NCI-H524 treated with DMSO at 0.1 percent for 48 hours (cell line): Measurements from ENCODE around the gene RBMS1.

Experiments
- DNase-seq: peaks from one replicate; lab custom pipeline; 2025; lab: John Stamatoyannopoulos, UW

Gene RBMS1

DNA sequence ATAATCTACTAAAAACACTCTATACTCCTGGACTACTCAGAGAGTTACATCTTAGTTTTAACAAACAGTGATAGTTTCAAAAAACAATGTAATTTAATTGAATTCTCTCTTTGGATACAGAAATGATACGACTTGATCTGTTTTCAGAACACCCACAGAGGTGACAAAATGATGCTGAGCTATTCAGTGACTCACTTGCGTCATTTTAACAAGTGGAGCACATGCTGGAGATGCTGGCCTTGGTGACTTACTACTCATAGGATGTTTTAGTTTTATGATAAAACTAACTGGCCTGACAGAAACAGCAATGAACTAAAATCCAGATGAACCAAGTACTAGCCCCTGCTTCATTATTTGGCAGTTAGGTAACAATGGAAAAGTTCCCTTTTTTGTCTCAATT lies 192.2 kb downstream of the RBMS1 start:
- no peak for DNase-seq

DNA sequence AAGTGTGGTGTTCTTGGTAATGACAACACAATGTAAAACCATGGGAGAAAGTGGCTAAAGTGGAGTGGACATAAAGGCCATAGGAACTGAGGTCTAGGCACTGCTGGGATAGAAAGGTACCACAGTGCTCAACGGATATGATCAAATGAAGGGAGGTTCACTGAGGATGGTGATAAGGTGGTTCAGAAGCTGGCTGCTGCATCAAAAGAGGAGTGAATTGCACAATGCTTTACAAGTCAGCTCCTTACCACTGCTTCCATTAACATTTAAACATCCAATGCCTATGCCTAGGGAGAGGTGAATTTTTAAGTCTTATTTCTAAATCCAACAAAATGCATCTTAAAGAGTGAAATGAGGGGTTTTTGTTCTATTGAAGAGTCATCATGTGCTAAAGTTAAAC lies 193.4 kb downstream of the RBMS1 start:
- no peak for DNase-seq

DNA sequence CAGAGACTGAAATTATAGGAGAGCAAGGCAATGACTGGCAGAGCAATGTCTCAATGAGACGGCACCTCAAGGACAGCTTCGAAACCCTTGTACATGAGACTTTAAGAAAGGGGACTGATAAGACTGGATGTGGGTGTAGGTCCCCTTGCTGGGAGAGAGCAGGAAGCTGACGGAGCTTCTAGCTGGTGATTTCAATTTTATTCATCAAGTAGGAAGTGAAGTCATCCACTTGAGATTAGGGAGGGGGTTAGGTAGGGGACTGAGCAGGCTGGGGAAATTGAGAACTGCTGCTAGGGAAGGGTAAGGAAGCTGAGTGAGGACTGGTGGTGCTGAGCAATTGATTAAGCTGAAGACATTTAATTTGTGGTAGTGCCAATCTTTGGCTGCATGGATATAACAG lies 194.1 kb downstream of the RBMS1 start:
- no peak for DNase-seq

DNA sequence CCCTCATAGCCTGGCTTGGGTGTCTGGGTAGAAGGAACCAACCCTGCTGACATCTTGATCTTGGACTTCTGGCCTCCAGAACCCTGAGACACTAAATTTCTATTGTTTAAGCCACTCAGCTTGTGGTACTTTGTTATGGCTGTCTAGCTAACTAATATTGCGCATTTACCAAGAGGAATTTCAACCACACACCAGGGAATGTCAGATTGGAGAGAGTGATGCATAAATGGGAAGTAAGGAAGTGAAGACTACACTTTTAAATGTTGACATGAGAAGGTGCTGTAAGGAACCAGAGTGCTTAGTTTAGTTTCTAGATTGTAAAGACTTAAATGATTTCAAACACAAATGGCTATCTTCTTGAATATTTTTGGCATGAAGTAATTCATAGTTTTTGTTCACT lies 194.6 kb downstream of the RBMS1 start:
- DNase-seq: no peak

DNA sequence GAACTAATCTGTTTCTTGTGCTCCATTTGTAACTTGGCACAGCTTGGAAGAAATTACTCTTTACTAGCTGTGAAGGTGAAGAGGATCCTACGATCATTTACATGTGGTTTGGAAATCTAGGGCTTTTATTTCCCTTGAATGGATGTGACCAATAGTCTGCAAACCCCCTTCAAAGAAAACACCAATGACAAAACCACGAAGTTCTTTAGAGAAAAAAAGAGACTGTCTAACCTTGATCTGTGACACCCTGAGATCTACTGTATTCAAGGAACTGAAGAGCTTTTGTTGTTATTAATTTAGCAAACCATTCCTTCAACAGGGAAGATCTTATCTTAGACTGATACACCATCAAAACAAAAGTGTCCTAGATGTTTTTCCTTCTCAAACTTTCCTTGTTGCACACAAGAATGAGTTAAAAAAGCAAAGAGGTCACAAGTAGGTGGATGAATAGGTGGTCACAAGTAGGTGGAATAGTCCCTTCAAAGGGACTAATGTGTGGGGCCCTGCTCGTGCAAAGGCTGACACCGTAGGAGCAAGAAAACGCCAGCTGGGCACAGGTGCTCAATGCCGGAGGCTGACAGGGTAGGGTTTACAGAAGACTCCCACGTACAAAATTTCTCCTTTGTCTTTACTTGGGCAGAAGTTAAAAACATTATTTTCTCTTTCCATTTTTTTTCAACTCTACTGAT lies 197.9 kb downstream of the RBMS1 start:
- no peak for DNase-seq

DNA sequence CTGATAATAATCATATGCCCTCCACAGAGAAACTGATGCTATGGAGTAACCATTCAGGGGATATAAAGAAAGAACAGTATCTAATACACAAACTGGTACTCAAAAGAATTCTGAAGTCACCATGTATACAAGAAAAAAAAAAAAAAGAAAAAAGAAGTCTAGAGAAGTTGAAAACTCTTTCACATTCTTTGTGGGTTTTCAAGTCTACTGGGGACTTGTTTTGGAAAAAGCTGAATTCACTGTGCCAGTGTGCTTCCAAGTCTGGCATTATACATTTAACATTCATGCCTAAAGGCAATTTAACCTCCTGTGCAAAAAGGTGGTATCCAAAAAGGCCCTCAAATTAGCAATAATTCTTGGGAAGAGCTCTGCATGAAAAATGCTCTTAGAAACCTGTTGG lies 198.7 kb downstream of the RBMS1 start:
- DNase-seq: no peak

DNA sequence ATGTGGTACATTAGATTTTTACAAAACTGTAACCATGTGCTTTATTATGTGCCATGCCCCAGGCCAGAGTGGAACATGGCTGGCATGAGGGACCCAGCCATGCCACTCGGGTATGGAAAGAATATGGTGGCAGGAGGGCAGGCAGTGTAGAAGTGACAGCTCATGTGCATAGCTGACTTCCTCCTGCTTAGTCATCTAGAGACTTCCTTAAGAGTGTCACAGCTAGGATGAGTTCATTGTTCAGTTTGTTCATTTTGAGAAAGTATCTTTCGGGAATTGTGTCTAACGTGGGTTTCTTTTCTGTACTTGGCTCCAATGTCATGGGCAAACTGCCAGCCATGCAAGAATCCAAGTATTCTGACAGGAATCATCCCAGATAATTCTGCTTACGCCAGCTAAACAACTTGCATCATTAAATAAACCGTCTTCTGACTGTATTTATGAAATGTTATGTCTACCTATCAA lies 199.2 kb downstream of the RBMS1 start:
- no peak for DNase-seq

DNA sequence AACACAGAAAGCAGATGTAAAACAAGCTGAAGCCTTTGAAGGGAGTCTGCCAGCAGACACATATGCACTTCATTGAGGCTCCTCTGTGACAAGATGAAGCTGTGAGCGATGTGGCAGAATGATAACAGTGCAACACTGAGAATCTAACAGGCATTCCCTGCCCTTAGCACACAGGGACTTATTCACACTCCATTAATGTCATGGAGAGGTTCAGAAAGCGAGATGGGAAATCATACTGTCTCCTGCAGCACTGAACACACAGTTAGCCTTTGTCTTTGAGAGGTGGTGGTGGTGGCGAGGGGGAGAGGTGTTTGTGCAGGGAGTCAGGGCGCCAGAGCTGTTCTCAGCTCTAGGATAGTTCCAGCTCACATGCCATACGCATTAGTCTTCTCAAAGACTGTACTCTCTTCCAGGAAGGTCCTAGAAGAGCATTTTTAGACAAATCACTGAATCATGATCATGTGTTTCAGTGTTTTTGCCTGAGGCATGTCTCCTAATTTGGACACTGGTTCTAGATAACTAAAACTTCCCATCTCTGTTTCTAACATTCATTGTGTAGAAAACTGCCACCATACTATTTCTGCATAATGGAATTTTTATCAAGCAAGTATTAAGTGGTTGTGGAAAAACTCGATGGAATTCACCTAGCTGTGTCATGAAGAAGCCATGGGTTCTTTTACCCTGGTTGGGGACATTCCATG lies 200.1 kb downstream of the RBMS1 start:
- DNase-seq: no peak

DNA sequence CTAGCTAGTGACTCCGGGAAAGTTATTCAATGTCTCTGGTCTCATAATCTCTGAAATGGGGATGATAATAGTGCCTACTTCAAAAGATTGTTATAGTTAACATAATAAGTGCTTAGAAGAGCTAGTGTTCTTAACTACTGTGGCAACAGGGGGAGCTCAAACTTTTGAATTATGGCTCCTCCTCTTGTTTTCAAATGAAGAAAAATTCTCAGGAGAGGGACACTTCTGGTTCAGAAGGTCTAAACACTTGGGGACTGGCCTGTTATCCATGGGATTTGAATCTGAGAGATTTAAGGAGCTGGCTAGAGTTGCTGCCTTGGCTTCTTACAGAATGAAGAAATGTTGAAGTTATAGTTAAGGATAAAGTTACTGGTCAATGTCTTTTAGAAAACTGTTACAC lies 201.4 kb downstream of the RBMS1 start:
- DNase-seq: no peak

DNA sequence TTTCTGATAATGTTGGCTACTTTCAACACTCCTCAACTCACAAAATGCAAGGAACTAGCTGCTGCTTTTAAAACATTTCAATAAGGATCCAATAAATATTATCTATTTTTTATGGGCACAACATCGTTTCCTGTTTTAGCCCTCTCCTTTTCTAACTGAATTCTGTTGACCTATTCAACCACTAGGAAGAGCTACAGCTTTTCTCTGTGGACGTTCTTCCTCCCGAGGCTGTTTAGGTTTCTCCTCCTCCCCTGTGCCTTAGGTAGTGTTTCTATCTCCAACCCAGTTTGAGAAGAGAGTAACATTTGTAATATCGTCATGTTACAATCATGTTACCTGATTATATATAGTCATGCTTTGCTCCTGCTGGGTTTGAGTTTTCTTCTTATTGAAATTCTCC lies 202.2 kb downstream of the RBMS1 start:
- DNase-seq: no peak

DNA sequence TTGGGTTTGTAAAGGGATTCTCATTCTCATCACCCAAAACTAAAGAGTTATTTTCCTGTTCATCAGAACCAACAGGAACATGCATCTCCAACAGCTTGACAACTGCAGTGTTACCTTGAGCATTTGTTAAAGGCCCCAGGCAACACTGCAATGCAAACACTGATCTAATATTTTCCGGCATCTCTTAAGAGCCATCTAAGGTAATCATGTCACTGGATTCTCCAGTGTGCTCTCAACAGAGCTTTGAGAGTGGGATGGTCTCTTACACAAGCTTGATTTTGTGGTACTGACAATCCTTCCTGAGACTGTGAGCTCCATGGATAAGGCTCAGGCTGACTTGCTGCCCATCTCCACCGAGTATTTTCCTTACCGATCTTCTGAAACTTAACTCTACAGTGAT lies 203.0 kb downstream of the RBMS1 start:
- DNase-seq: no peak

DNA sequence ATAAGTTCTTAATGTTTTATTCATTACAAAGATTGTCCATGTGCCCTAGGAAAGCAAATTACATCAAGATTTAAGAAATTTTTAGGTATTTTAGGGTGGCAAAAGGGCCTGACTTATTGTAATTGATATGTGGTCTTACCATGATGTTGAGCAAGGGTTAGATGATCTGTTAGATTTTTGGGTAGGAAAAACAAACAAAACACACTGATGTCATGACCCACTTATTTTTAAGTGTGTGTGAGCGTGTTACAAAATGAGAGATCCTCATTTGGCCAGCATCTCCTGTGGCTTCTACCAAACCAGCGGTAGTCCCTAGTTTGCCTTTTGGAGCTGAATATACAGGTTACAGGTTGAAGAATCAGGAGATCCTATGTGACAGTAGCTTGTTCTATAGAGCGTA lies 203.8 kb downstream of the RBMS1 start:
- DNase-seq: no peak

DNA sequence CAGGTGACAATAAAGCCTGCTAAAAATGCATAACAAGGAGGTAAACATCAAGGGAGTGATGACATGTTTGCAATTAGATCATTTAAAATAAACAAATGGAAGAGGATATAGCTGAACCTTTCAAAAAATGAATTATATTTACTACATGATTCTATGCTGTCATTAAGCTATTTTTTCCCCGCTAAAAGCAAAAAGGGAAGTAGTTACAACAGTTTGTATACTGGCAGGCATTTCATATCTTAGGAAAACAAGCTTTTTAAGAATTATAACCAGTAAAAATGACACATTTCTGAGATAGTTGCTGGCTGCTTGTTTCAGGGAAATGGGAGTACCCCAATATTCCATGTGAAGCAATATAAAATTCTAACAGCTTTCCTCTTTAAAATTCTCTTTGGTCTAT lies 204.5 kb downstream of the RBMS1 start:
- DNase-seq: no peak

DNA sequence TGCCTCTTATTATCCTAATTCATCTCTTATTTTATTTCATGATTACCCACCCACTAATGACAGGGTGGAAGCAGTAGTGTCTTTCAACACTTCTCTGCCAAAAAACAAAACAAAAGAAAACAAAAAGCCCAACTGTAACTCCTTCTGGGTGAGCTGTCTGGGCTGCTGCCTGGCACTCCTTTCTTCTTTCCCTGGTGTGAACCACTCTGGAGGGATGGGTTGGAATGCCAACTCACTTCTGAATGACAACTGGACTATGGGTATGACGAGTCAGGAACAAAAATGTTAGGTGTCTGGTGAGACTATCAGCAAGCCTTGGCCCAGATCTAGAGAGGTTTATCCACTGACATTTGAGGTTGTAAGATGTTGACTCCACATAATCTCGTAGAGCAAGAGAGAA lies 205.3 kb downstream of the RBMS1 start:
- DNase-seq: no peak

DNA sequence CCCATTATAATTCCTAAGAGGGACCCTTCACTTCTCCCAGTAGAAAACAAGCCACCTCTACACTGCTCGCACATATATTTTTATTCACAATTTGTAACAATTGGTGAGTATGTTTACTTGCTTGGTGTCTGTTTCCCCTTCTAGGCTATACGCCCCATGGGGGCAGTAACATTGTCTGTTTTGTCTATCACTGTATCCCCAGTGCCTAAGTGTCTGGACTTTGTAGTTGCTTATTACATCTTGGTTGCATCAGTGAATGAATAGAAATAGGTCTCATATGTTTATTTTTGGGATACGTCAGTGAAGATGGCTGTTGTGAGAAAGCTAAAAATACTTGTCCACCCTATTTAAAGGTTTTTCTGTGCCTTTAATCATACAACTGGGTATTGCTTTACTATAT lies 206.1 kb downstream of the RBMS1 start:
- DNase-seq: no peak

DNA sequence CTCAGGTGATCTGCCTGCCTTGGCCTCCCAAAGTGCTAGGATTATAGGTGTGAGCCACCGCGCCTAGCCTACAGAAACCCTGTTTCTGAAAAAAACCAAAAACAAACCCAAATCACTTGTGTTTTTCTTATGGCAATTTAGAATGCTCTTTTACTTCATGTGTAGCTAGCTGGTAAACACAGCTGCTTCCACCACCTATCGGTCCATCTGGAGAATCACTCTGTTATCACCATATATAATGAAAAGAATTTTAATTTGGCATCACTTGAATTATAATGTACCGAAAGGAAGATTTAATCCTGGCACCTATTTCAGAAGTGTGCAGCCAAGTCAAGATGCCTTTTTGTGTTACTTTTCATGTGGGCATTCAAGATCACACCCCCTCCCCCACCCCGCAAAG lies 207.1 kb downstream of the RBMS1 start:
- no peak for DNase-seq

DNA sequence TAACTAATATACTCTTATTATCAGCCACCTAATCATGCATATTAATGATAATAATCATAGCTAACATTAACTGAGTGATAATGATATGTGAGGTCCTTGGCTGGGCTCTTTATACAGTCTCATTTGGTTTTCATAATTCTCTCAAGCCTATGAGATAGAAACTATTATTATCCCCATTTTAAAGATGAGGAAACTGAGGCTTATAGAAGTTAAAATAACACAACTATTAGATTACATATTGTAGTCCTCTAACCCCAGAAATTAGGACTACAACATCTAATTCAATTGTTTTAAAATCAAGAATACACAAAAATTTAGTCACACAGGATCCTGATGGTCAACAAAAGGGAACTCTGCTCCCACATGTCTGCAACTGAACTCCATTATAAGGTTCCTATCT lies 209.9 kb downstream of the RBMS1 start:
- no peak for DNase-seq

DNA sequence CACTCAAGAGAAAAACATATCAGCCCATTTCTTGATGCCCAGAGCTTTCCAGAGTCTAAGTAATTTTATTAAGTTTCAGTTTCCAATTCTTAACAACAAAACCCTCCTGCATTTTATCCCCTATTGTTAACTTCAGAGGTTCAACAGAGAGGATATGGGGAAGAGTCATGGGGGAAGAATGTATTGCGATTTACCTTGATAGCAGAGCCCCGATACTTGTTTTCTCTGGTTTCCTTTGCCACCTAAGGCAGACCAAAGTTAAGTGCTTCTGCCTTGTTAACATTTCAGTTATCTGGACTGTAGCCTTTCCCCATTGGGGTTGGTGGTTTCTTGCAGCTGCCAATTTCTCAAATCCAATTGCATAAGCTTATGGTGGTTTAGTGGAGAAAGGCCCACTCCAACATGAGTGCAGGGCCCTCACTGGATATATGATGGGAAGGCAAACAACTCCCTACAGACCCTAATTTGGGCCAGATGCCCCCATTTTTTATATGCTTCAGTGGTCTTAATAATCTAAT lies 211.5 kb downstream of the RBMS1 start:
- peak; percentile 78 for DNase-seq

DNA sequence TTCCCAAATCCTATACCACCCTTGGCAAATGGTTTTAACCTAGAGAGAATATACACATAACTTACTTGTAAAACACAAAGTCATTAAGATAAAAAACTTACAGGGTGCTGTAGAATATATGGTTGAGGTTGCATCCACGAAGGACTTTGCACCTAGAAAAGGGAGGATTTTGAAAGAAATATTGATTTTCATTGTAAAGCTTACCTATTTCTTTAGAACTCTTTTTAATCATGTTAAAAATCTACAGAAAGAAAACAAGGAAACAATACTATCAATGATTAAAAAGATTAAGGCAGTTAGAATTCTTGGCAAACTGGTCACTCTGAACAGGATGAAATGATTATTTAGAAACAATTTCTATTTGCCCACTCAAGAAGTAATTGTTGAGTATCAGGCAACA lies 212.4 kb downstream of the RBMS1 start:
- DNase-seq: no peak

DNA sequence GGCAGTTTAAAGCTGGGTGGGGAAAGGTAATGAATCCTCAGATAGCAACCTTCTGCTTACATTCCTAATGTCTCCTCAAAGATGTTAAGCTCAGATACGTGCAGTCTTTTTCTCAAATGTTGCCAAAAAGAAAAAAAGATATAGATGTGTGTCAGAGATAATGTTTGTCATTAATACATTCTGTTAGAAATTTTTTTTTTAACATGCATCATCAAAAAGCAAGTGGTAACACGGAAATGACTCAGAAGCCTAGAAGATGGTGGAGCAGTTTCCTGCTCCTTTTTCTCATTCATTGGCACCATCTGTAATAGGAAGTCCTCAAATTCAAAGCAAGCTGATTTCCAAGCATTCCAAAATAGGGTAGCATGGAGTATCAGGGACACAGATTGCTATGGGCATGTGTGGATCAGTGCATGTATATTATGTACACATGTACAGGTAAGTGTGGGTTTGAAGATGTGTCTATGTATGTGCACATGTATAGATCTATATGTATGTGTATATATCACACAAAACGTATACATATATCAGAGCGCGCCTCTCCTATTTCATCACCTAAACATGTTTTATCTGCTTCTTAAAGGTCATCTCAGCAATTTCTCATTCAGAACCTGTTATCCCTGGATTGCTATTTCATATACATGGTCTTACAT lies 213.7 kb downstream of the RBMS1 start:
- DNase-seq: no peak

DNA sequence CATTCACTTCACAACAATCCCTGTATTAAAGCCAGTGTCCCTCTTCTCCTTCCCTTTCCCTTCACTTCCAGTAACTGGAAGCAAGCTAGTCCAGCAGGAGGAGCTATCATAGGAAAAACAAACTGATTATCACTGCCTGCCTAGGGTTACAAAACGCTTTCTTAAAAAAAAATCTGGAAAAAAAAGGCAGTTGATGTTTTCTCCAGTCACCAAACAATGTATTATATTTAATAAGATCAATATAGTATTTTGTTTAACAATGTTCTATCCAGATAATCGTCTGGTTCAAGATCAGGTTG lies 214.8 kb downstream of the RBMS1 start:
- DNase-seq: no peak

DNA sequence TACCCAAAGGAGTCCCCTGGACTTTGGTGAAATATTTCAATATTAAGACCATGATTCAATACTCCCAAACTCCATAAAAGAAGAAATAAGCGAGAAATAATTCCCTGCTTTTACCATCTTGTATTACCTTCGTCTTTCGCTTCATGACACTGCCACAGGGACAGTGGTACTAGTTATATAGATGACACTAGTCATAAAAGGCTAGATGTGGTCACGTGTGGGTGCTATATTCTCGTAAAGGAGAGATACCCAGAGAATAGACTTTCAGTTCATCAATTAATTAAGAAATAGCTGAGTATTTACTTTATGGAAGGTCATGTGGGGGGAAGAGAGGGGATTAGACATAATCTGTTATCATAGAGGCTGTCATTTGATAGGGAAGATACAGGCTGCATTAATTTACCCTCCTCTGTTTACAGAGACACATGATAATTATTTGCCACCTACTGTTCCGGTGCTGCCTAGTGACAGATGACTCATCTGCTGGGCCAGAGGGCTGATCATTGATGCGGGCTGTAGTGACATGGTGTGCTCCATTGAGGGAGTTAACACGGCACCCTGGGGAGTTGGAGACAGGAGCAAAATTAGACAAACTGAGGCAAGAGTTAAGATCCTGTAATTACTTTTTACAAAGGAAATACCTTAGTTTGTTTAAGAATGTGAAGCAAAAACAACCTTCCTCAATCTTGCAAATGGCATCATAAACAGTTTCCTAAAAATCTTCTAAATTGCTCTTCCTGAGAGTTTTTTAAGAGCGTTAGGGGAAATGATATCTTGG lies 215.3 kb downstream of the RBMS1 start:
- DNase-seq: no peak

DNA sequence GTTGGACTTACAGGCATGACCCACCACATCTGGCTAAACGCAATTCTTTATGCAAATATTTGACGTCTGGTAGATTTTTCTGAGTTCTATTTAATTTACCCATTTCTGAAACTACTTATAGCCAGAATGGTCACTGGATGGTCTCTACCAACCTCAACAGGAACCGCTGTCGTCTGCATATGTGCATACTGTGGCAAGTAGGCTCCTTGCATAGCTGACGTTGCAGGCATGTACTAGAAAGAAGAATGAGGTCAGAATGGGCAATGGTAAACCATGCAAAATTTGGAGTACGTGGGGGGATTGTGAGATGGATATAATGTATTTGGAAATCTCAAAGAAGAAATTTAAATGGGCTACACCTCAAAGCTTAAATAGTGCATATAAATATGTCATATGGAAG lies 216.5 kb downstream of the RBMS1 start:
- DNase-seq: no peak
